Cardiac fibroblast (primary cell): ENCODE measurements around the gene HOXB9.

Experiments
- DNase-seq, 2 donors: peaks; one replicate each; pipeline versions ENCODE4 v3.0.0 to v3.0.0-alpha.2; 2010; ENCODE audit warnings: low read depth in 2 of 2
- H3K4me3 ChIP-seq, 2 donors: replicated peaks in 1 of 2; 1 replicate in 1 of 2; 2 replicates in 1 of 2; pipeline ENCODE4 v1.5.1; 2011; ENCODE audit warnings: low read depth in 2 of 2, low read length in 2 of 2, mild to moderate bottlenecking in 2 of 2, moderate library complexity in 1 of 2
- CTCF ChIP-seq: IDR thresholded peaks from one replicate; pipeline ENCODE4 v1.5.1; 2011; ENCODE audit warnings: low read depth, mild to moderate bottlenecking, low read length, inconsistent platforms

Gene HOXB9

GRCh38 chr17:48631693-48632578 is 5.8 kb upstream of the HOXB9 start:
- no peak overlapping the region for H3K4me3 ChIP-seq
- no peak for DNase-seq
- no peak for TF ChIP-seq CTCF

GRCh38 chr17:48630925-48631692 is 5.0 kb upstream of the HOXB9 start:
- DNase-seq: no peak
- TF ChIP-seq CTCF: no peak
- no peak overlapping the region for H3K4me3 ChIP-seq

GRCh38 chr17:48630009-48630924 is 4.1 kb upstream of the HOXB9 start:
- no peak overlapping the region for H3K4me3 ChIP-seq
- DNase-seq: no peak
- no peak for TF ChIP-seq CTCF

- DNase-seq: no peak
- no peak for TF ChIP-seq CTCF
- no peak overlapping the region for H3K4me3 ChIP-seq
Observed at GRCh38 chr17:48629411-48629759, 3.2 kb upstream of the HOXB9 start.

GRCh38 chr17:48628649-48629410 is 2.7 kb upstream of the HOXB9 start:
- no peak overlapping the region for H3K4me3 ChIP-seq
- TF ChIP-seq CTCF: no peak
- no peak for DNase-seq
